LNCaP clone FGC (cell line): ENCODE results near the gene RNF31.

Source experiments
- DNase-seq: peaks from one replicate; pipeline ENCODE4 v3.0.0-alpha.2; 2011; ENCODE audit warnings: low read depth
- H3K4me3 ChIP-seq: 2 replicates; pipeline ENCODE4 v1.5.1; 2011; ENCODE audit warnings: mild to moderate bottlenecking, low read depth, low read length, control low read depth
- CTCF ChIP-seq: IDR thresholded peaks from 2 replicates; pipeline ENCODE4 v1.5.1; 2012; ENCODE audit warnings: mild to moderate bottlenecking; ENCODE audit not compliant: control insufficient read depth, insufficient read depth; ENCODE audit errors: extremely low read depth

Gene RNF31

DNA sequence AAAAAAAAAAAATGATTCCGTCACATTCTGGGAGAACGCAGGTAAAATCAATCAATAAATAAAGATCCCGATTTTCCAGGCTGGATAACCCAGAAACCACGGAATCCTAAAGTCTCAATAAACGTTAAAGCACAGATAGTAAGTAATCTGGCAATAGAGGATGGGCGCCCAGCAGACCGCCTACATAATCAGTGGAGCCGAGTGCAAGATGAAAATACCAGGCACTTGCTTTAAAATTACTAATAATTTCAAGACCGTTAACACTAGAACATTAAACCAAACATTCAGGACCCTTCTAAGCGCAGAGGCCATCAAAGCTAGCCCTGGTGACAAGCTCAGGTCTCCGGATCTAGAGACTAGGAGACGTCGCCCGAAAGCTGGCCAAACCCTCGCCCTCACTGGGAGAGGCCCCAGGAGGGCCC is 33.9 kb upstream of the RNF31 start:
- TF ChIP-seq CTCF, result no peak
- DNase-seq, result no peak

GRCh38 chr14:24113801-24114531 is 33.3 kb upstream of the RNF31 start:
- no peak for TF ChIP-seq CTCF
- DNase-seq, result peak; percentile 85
- H3K4me3 ChIP-seq, result peak overlapping the region; percentile 82

More for the DNA sequence above, 33.9 kb upstream of the RNF31 start:
- peak overlapping the region; percentile 82 for H3K4me3 ChIP-seq

DNA sequence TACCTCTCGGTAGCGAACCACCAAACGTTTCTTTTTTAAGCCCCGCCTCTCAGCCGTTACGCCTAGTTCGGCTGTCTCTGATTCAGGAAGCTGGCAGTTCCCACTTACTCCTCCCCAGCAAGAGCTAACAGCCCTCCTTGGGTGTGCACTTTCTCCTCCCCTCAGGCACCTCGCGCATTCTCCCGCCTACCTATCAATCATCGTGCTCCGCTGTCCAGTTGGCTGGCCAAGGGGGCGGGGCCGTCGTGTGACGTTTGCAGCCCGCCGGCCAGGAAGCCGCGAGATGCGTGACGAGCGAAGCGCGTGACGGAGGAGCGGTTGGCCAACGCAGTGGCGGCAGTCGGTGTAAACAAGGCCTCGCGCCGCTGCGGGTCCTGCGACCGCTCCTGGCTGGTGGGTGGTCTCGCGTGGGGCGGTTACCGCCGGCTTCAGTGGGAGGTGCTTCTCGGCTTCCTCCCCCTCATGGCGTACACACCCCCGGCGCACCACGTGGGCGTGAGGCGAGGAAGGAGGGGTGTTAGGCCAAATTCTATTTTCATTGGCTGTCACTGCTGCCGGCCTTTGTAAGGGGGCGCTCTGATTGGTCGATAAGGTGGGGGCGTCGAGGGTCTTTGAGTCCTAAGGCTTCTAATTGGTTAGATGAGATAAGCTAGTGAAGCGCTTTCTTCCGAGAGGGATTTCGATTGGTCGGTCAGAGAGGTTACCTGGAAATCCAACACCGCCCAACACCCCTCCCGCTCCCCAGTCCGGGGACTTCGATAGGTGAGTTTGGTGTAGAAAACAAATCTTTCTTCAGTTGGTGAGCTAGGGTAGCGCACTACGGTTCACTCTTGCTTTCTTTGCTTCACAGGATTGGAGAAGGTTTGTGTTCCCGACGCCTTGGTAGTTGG is 32.5 kb upstream of the RNF31 start, which contains the start of the genes DCAF11 and NRL:
Gene DCAF11, plus strand, starts transcription at position 246 of the 890 bp plus-strand sequence. CDS start 818 bp downstream, outside the sequence.
Gene NRL, minus strand, starts transcription at position 418 of the 890 bp plus-strand sequence. CDS start 32,101 bp downstream, outside the sequence.
- peak within 1 kb of the TSS; percentile 82 for H3K4me3 ChIP-seq
- DNase-seq, result peak; percentile 100
- no peak for TF ChIP-seq CTCF

GRCh38 chr14:24115422-24116127 is 31.7 kb upstream of the RNF31 start:
- no peak for TF ChIP-seq CTCF
- no peak for DNase-seq
- H3K4me3 ChIP-seq, result peak overlapping the region; percentile 82

GRCh38 chr14:24116128-24116814 is 31.0 kb upstream of the RNF31 start:
- peak overlapping the region; percentile 82 for H3K4me3 ChIP-seq
- no peak for DNase-seq
- no peak for TF ChIP-seq CTCF

DNA sequence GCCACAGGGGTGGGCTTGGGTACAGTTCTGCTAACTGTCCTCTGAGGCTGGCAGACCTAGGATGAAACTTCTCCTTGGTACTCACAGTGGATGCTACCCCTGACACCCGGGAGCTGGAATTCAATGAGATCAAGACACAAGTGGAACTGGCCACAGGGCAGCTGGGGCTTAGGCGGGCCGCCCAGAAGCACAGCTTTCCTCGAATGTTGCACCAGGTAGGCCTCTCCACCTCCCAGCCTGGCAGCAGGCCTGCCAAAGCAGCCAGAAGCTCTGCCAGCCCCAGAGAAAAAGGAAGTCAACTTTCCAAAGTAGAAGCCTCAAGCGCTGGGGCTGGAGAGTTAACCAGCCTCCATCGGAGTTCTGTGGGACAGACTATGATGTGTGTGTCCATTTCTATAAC is 30.1 kb upstream of the RNF31 start:
- H3K4me3 ChIP-seq, result no peak overlapping the region
- no peak for DNase-seq
- TF ChIP-seq CTCF, result no peak
